ENCODE measurements around the gene ARHGAP40. TPM values are rescaled to one million over a fixed set of nuclear protein-coding genes. Genes with fewer than 3 reads are reported as not detected.

ARHGAP40 gene
- total RNA-seq, 2 donors from 2014 or later: not detected

- H3K27ac Mint-ChIP-seq: no peak overlapping the region
- peak overlapping the region; percentile 87 for H3K4me3 Mint-ChIP-seq
- H3K36me3 Mint-ChIP-seq (ENCODE audit: low read depth): no peaks in the 10 kb centered on the region
- peaks cover 13% of the 10 kb centered on the region for H3K4me1 Mint-ChIP-seq
- DNase-seq (no peak), ATAC-seq (no peak)
- H3K27me3 Mint-ChIP-seq: peaks cover 52% of the 10 kb centered on the region
- H3K9me3 ChIP-seq (ENCODE audit: control insufficient read depth, low read length, poor library complexity, severe bottlenecking): no peaks in the 10 kb centered on the region
Observed at GRCh38 chr20:38673261-38673660, 71.7 kb downstream of the ARHGAP40 start.

- Mint-ChIP-seq H3K36me3 (ENCODE audit: low read depth) (no peaks in the 10 kb centered on the region), H3K27ac (no peak overlapping the region), H3K4me3 (peak overlapping the region; percentile 87), H3K27me3 (peaks cover 48% of the 10 kb centered on the region), H3K4me1 (peaks cover 13% of the 10 kb centered on the region)
- no peaks in the 10 kb centered on the region for H3K9me3 ChIP-seq (ENCODE audit: control insufficient read depth, low read length, poor library complexity, severe bottlenecking)
- DNase-seq (no peak), ATAC-seq (peak; percentile 13)
Observed at GRCh38 chr20:38673725-38674091, 72.1 kb downstream of the ARHGAP40 start.

- Mint-ChIP-seq H3K27me3 (peaks cover 43% of the 10 kb centered on the region), H3K4me1 (peaks cover 13% of the 10 kb centered on the region), H3K27ac (no peak overlapping the region), H3K4me3 (peak overlapping the region; percentile 87), H3K36me3 (ENCODE audit: low read depth) (no peaks in the 10 kb centered on the region)
- peak; percentile 85 for ATAC-seq
- DNase-seq: peak; percentile 24 to 52 (median 51)
- no peaks in the 10 kb centered on the region for H3K9me3 ChIP-seq (ENCODE audit: control insufficient read depth, low read length, poor library complexity, severe bottlenecking)
Observed at GRCh38 chr20:38674092-38674764, 72.6 kb downstream of the ARHGAP40 start.

GRCh38 chr20:38674765-38675133, 73.1 kb downstream of the ARHGAP40 start:
- Mint-ChIP-seq H3K4me1 (peaks cover 11% of the 10 kb centered on the region), H3K27me3 (peaks cover 37% of the 10 kb centered on the region), H3K4me3 (peak overlapping the region; percentile 87)

GRCh38 chr20:38676576-38676975, 75.0 kb downstream of the ARHGAP40 start:
- Mint-ChIP-seq H3K36me3 (ENCODE audit: low read depth) (no peaks in the 10 kb centered on the region), H3K27me3 (peaks cover 34% of the 10 kb centered on the region), H3K4me1 (peaks cover 11% of the 10 kb centered on the region), H3K27ac (no peak overlapping the region), H3K4me3 (no peak overlapping the region)
- no peak for DNase-seq
- no peak for ATAC-seq
- peaks cover 1% of the 10 kb centered on the region for H3K9me3 ChIP-seq (ENCODE audit: control insufficient read depth, low read length, poor library complexity, severe bottlenecking)

More at GRCh38 chr20:38674765-38675133, 73.1 kb downstream of the ARHGAP40 start:
- ATAC-seq (no peak), DNase-seq (no peak)
- no peaks in the 10 kb centered on the region for H3K9me3 ChIP-seq (ENCODE audit: control insufficient read depth, low read length, poor library complexity, severe bottlenecking)
- no peaks in the 10 kb centered on the region for H3K36me3 Mint-ChIP-seq (ENCODE audit: low read depth)
- no peak overlapping the region for H3K27ac Mint-ChIP-seq

GRCh38 chr20:38680500-38681306, 79.1 kb downstream of the ARHGAP40 start:
- H3K36me3 Mint-ChIP-seq (ENCODE audit: low read depth): no peaks in the 10 kb centered on the region
- H3K27me3 Mint-ChIP-seq: peaks cover 35% of the 10 kb centered on the region
- DNase-seq: no peak
- ATAC-seq: peak; percentile 50
- H3K4me1 Mint-ChIP-seq: no peaks in the 10 kb centered on the region
- no peak overlapping the region for H3K4me3 Mint-ChIP-seq
- peaks cover 4% of the 10 kb centered on the region for H3K9me3 ChIP-seq (ENCODE audit: control insufficient read depth, low read length, poor library complexity, severe bottlenecking)
- no peak overlapping the region for H3K27ac Mint-ChIP-seq

GRCh38 chr20:38685271-38685670, 83.7 kb downstream of the ARHGAP40 start:
- no peaks in the 10 kb centered on the region for H3K4me1 Mint-ChIP-seq
- no peak for DNase-seq
- no peak overlapping the region for H3K27ac Mint-ChIP-seq
- H3K4me3 Mint-ChIP-seq: no peak overlapping the region
- H3K27me3 Mint-ChIP-seq: peaks cover 50% of the 10 kb centered on the region
- H3K36me3 Mint-ChIP-seq (ENCODE audit: low read depth): no peaks in the 10 kb centered on the region
- H3K9me3 ChIP-seq (ENCODE audit: control insufficient read depth, low read length, poor library complexity, severe bottlenecking): peaks cover 4% of the 10 kb centered on the region
- no peak for ATAC-seq

GRCh38 chr20:38685853-38686473, 84.4 kb downstream of the ARHGAP40 start:
- Mint-ChIP-seq H3K27ac (no peak overlapping the region), H3K36me3 (ENCODE audit: low read depth) (no peaks in the 10 kb centered on the region), H3K4me3 (no peak overlapping the region), H3K27me3 (peaks cover 48% of the 10 kb centered on the region), H3K4me1 (no peaks in the 10 kb centered on the region)
- DNase-seq: peak in 1 of 3 donors; percentile 17
- no peak for ATAC-seq
- peaks cover 5% of the 10 kb centered on the region for H3K9me3 ChIP-seq (ENCODE audit: control insufficient read depth, low read length, poor library complexity, severe bottlenecking)

- H3K4me3 Mint-ChIP-seq: no peak overlapping the region
- no peak for ATAC-seq
Observed at GRCh38 chr20:38692436-38693411, 91.1 kb downstream of the ARHGAP40 start.

GRCh38 chr20:38697306-38697705, 95.7 kb downstream of the ARHGAP40 start:
- H3K9me3 ChIP-seq (ENCODE audit: control insufficient read depth, low read length, poor library complexity, severe bottlenecking): no peaks in the 10 kb centered on the region
- Mint-ChIP-seq H3K36me3 (ENCODE audit: low read depth) (no peaks in the 10 kb centered on the region), H3K4me1 (no peaks in the 10 kb centered on the region), H3K4me3 (no peak overlapping the region), H3K27ac (no peak overlapping the region), H3K27me3 (peaks cover 13% of the 10 kb centered on the region)
- DNase-seq: no peak
- ATAC-seq: no peak

More at GRCh38 chr20:38692436-38693411, 91.1 kb downstream of the ARHGAP40 start:
- peak; percentile 16 to 49 (median 26) for DNase-seq
- H3K27ac Mint-ChIP-seq: no peak overlapping the region
- H3K9me3 ChIP-seq (ENCODE audit: control insufficient read depth, low read length, poor library complexity, severe bottlenecking): peaks cover 2% of the 10 kb centered on the region
- H3K4me1 Mint-ChIP-seq: no peaks in the 10 kb centered on the region
- no peaks in the 10 kb centered on the region for H3K36me3 Mint-ChIP-seq (ENCODE audit: low read depth)
- peaks cover 33% of the 10 kb centered on the region for H3K27me3 Mint-ChIP-seq

- no peaks in the 10 kb centered on the region for H3K4me1 Mint-ChIP-seq
- DNase-seq (no peak), ATAC-seq (no peak)
- no peaks in the 10 kb centered on the region for H3K36me3 Mint-ChIP-seq (ENCODE audit: low read depth)
- no peaks in the 10 kb centered on the region for H3K9me3 ChIP-seq (ENCODE audit: control insufficient read depth, low read length, poor library complexity, severe bottlenecking)
- H3K4me3 Mint-ChIP-seq: no peak overlapping the region
- H3K27me3 Mint-ChIP-seq: peaks cover 21% of the 10 kb centered on the region
- H3K27ac Mint-ChIP-seq: no peak overlapping the region
Observed at GRCh38 chr20:38698541-38698940, 96.9 kb downstream of the ARHGAP40 start.

- peaks cover 5% of the 10 kb centered on the region for H3K36me3 Mint-ChIP-seq (ENCODE audit: low read depth)
- H3K9me3 ChIP-seq (ENCODE audit: control insufficient read depth, low read length, poor library complexity, severe bottlenecking): no peaks in the 10 kb centered on the region
- peaks cover 32% of the 10 kb centered on the region for H3K27me3 Mint-ChIP-seq
- ATAC-seq (no peak), DNase-seq (no peak)
- no peak overlapping the region for H3K27ac Mint-ChIP-seq
- no peaks in the 10 kb centered on the region for H3K4me1 Mint-ChIP-seq
- H3K4me3 Mint-ChIP-seq: no peak overlapping the region
Observed at GRCh38 chr20:38700141-38700540, 98.5 kb downstream of the ARHGAP40 start.

All from T-helper 17 cell (primary cell).